CD4-positive, alpha-beta T cell treated with Interleukin-4 for 1 hour (primary cell): ENCODE results near the gene SOX18.

Source experiments
- DNase-seq, 2 donors: peaks; one replicate each; pipeline ENCODE4 v3.0.0-alpha.2; 2020 to 2022

The SOX18 gene

GRCh38 chr20:64067733-64068307 lies 18.4 kb upstream of the SOX18 start:
- no peak for DNase-seq

- no peak for DNase-seq
Observed at GRCh38 chr20:64067005-64067632, 17.7 kb upstream of the SOX18 start.

GRCh38 chr20:64065974-64066343 lies 16.5 kb upstream of the SOX18 start:
- peak; percentile 78 to 81 for DNase-seq

- DNase-seq: no peak
Observed at GRCh38 chr20:64065062-64065973, 15.9 kb upstream of the SOX18 start.

GRCh38 chr20:64064145-64064698 lies 14.8 kb upstream of the SOX18 start:
- no peak for DNase-seq

- no peak for DNase-seq
Observed at GRCh38 chr20:64063389-64064144, 14.1 kb upstream of the SOX18 start.

GRCh38 chr20:64062596-64063388 lies 13.4 kb upstream of the SOX18 start, which contains the start of gene TCEA2:
TCEA2 (plus strand) TSS chr20:64063198; CDS start chr20:64063313, 115 bp downstream.
- peak; percentile 93 for DNase-seq

- DNase-seq: no peak
Observed at GRCh38 chr20:64062276-64062595, 12.8 kb upstream of the SOX18 start.

- no peak for DNase-seq
Observed at GRCh38 chr20:64058536-64058935, 9.1 kb upstream of the SOX18 start.

GRCh38 chr20:64057628-64058498 lies 8.4 kb upstream of the SOX18 start:
- peak; percentile 77 to 79 for DNase-seq

- no peak for DNase-seq
Observed at GRCh38 chr20:64056889-64057627, 7.6 kb upstream of the SOX18 start.

- no peak for DNase-seq
Observed at GRCh38 chr20:64056639-64056888, 7.1 kb upstream of the SOX18 start.

GRCh38 chr20:64055893-64056638 lies 6.6 kb upstream of the SOX18 start:
- DNase-seq: no peak

GRCh38 chr20:64055396-64055892 lies 6.0 kb upstream of the SOX18 start:
- no peak for DNase-seq

GRCh38 chr20:64053841-64054661 lies 4.6 kb upstream of the SOX18 start:
- DNase-seq: no peak

GRCh38 chr20:64052987-64053840 lies 3.8 kb upstream of the SOX18 start:
- DNase-seq: no peak

- no peak for DNase-seq
Observed at GRCh38 chr20:64052326-64052722, 2.9 kb upstream of the SOX18 start.
